Measurements from ENCODE around the gene MOCS2. TPM values are rescaled to one million over a fixed set of nuclear protein-coding genes. Genes with fewer than 3 reads are reported as not detected.

MOCS2 gene
- total RNA-seq, 1 donor from 2014 or later: 18.5 TPM

DNA sequence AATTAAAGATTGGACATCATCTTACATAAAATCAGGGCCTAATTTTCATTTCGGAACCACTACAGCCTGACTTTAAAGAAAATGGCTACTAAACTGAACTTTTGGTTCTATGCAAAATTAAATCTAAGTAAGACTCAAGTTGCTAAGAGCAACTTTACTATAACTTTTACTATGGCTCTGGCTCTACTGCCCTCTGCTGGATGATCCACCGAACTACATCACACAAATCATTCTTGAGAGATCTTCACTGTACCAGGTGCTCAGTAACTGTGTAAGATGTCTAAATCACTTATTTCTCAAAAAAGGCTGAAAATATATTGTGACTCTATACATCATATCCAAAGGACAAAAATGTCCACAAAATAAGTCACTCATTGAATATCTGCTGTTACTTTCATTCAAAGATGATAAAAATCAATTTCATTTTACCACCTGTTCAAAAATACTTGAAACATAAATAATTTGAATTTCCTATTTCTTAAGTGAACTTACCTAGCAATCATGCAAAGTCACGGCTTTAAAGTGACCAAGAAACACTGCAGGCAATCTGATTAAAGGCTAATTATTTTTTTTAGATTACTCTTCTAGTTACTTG is 13.5 kb downstream of the MOCS2 start:
- intact Hi-C loops (cut with micrococcal nuclease): loop anchor here (1.0 to 2.0 kb wide), 9 partner anchors 13 to 1133 kb away; partner anchors contain the start of genes ITGA2 and MOCS2

DNA sequence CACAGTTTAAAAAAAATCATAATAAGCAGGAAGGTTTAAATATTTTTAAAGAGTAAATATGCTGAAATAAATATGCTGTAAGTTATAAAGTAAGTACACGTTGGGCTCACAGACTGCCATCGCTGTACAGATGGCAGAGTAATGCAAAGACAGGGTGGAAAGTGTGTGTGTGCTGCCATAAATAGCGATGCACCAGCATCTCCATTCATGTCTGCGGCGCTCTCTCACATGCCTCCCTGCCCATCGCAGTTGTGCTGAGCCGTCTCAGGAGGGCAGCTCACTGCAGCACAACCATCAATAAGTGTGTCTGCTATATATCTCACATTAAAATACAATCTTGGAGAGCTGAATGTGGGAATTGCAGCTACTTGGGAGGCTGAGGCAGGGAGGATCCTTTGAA is 14.3 kb downstream of the MOCS2 start:
- intact Hi-C loops (cut with micrococcal nuclease): no loop called here

DNA sequence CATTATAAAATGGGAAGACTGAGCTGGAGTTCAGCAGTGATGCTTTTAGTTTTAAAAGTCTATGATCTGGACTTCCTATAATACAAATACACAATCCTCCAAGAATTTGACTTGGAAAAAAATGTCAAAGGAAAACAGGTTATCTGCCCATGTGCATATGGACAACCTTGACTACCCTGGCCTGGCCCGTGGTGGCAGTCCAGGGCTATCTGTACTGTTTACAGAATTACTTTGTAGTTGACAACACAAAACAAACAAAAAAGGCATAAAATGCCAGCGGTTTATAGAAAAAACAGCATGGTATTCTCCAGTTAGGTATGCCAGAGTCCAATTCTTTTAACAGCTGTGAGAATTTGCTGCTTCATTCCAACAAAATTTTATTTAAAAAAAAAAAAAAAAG is 17.3 kb downstream of the MOCS2 start:
- intact Hi-C loops (cut with micrococcal nuclease): no loop called here

DNA sequence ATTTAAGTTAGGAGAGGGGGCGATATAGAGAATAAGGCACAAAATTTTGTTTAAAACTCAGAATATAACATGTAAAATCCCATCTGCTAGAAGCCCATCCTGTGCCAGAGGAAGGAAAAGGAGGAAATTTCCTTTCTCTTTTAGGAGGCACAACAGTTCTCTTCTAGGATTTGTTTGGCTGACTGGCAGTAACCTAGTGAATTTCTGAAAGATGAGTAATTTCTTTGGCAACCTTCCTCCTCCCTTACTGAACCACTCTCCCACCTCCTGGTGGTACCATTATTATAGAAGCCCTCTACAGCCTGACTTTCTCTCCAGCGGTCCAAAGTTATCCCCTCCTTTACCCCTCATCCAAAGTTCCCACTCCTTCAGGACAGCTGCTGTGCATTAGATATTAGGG is 18.3 kb downstream of the MOCS2 start:
- intact Hi-C loops (cut with micrococcal nuclease): no loop called here

DNA sequence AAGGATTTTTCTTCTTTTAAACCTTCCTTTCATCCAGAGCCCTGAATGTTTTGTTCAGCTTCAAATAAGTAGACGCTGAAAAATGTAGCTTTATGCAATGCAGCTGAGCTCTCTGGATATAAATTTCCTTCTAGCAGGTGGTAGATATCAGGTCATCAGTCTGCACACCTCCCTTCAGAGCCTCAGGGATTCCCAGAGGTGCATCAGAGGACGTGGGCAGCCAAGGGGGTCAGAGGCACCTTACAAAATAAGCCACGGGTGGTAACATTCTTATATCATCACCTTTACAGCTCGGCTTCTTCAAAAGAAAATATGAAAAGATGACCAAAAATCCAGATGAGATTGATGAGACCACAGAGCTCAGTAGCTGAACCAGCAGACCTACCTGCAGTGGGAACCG is 19.3 kb downstream of the MOCS2 start:
- intact Hi-C loops (cut with micrococcal nuclease): no loop called here

DNA sequence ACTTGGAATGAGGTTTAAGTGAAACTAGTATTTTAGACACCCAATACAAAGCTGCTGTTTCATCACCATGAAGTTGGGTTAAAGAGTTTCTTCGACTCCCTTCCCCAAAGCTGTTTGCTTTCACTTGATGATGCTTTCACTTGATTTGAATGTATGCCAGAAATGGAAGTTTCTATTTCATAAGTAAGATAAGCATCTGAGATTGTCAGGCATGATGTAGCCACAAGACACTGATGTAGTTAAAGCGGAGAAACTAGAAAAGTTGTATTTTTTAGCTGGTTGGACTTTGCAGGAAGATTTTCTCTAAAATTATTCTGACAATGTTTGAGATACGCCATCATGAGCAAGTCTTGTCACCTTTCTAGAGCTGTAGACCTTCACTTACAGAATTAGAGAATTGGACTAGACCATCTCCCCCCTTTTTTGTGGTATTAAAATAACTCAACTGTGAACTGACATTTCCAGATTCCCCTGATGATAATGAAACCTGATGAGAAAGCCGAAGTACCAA is 20.0 kb downstream of the MOCS2 start:
- intact Hi-C loops (cut with micrococcal nuclease): loop anchor here (1.0 to 2.0 kb wide), 6 partner anchors 20 to 101 kb away; partner anchors contain the start of genes ITGA2 and MOCS2

DNA sequence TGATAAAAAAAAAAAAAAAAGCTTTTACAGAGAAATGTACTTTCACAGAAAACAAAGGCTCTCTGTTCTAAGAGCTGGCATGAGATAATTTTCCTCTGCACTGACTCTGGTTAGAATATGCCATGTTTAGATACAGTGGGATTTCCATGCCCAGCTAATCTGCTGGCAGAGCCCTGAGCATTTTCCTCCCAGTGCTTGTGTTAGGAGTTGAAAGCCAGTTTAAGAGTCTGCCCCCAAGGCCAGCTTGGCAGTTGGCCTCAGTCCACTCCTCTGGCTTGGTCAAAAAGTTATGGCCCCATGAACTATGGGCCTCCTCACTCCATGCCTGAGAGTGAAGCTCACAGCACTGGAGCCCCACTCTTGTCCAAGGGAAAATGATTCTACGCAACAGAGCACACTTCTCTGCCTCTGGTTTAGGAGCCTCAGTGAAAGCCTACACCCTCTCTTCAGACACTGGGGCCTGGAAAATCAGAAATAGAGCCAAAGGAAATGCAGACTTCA is 21.9 kb downstream of the MOCS2 start:
- intact Hi-C loops (cut with micrococcal nuclease): loop anchor here (2.0 kb wide), 2 partner anchors 57 to 99 kb away; partner anchors contain the start of gene ITGA2

DNA sequence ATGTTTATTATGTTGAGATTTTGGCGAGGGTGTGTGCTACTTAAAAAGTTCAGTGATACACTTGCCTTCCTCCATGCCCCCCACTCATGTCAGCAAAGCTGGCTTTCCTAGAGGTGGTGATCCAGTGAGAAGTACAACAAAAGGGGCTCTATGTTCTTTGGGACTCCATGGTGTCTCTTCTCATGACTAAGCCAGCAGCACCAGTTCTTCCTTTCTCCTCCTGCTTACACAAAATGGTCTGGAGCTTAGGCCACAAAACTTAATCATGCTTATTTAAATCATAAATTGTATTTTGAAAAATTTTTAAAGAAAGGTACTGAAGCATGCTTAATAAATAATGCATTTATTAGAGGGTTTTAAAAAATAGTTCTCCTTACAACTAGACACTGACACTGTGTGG is 22.4 kb downstream of the MOCS2 start:
- intact Hi-C loops (cut with micrococcal nuclease): no loop called here

DNA sequence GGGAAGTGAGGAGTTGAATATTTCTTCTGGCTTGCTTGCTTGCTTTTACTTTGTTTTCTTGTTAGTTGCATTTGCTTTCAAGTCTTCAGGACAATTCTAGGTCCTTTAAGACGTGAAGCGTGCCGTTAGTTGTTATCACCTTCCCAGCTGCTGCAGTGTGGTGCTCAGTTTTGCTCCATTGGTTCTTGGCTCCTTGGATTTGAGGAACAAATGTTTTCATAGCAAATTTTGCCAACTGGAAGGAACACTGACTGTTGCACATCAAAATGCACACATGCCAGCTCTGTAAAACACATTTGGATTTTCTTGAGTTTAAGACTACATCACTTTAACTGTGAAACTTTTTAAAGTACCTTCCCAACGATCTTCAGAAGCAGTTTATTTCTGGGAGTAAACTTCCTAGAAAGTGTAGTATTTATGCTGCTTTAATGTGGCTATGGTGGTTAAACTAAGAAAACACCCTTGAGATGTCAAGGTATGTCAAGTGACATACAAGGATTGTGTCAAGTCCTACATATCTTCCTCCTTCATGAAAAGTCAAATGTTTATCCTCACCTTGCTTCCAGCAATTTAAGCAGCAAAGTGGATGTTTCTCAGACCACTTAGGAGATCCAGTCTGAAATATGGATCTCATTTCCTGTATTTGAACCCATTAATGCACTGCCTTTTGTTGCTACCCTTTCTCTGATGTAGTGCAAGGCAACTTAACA is 24.9 kb downstream of the MOCS2 start:
- intact Hi-C loops (cut with micrococcal nuclease): loop anchor here (1.0 kb wide), 1 partner anchor 15 kb away; no protein-coding TSS in a partner anchor

DNA sequence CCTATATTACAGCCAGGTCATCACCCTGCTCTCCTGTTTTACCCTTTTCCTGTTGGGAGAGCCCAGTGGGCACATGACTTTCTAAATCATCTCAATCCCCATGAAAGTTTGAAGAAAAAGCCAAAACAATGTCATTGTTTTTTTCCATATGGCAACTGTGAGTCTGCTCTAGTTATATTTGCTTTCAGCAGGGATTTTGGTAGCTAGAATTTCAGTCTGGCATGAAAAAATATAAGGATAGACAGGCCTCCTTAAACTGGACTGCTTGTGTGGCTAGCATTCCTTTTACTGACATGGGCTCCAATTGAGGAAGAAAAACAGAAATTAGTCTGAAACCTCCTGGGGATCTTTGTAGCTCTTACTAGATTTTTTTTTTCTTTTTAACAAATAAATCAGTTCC is 25.6 kb downstream of the MOCS2 start:
- intact Hi-C loops (cut with micrococcal nuclease): loop anchor here (1.0 kb wide), 1 partner anchor 15 kb away; no protein-coding TSS in a partner anchor

DNA sequence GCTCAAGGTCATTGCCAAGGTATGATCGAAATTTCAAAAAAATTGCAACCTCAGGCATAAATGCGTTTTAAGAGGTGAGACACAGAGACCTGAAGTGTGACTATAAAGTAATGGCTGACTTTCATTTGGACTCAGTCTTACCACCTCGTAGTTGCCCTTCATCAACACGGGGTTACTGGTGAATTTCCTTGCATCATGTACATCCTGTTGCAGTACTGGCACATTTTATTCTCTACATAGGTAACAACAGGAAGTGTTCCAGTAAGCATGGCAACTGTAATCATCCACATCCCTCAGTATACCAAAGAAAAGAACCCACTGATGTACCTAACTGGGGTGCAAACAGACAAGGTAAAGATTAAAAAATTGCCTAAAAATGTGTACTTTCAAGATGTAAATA is 29.3 kb downstream of the MOCS2 start:
- intact Hi-C loops (cut with micrococcal nuclease): no loop called here

DNA sequence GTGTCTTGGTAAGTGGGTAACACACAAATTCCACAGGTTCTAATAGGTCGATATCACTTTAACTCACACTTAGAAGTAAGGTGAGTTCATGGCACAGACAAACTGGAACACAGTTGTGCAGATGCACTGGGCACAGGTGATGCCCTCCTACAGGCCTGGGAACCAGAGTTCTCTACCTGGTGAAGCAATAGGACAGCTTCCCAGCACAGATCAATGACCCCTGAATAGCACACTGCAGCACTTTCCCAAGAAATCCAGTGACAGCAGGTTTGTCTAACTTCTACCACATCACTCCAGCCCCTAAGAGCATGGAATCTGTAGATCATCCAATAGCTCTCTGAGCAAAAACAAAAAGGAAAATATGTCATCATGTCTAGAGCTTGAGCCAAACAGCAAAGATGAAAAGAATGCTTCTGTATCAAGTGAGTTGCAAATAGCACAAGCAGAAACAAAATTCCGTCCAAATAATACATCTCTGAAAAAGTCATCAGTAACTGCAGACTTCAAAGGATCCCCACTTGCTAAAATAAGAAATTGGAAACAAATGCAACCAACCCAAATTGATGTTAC is 33.5 kb downstream of the MOCS2 start:
- intact Hi-C loops (cut with micrococcal nuclease): no loop called here

DNA sequence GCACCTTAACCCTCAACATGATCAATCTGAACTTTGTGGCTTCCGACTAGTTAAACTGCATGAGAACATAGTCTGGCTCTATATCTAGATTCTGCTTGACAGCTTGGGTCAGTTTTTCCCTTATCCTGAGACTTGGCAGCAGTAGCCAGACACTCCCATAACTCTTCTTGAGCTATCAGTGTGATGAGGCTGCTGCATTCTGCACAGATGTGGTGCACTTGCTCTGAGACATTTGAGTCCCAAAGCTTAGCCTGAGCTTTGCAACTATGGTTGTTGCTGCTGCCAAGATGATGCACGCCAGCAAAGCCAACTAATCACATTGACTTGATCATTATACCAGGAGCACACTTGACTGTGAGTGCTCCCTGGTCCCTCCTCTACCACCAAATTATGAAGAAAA is 36.2 kb downstream of the MOCS2 start:
- intact Hi-C loops (cut with micrococcal nuclease): no loop called here

DNA sequence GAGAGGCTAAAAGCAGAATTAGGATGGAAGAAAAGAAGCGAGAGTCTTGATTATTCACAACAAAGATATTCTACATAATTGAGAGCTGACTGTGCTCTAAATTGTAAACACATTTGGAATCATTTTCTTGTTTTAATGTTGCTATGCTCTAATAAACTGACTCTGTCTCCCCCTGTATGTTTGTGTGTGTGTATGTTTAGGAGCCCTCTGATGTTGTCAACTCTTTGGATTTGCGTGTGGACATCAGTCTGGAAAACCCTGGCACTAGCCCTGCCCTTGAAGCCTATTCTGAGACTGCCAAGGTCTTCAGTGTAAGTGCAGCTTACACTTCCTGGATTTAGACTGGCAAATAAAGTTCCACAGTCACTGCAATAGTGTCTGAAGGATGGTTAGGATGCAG is 37.8 kb downstream of the MOCS2 start:
- intact Hi-C loops (cut with micrococcal nuclease): no loop called here

DNA sequence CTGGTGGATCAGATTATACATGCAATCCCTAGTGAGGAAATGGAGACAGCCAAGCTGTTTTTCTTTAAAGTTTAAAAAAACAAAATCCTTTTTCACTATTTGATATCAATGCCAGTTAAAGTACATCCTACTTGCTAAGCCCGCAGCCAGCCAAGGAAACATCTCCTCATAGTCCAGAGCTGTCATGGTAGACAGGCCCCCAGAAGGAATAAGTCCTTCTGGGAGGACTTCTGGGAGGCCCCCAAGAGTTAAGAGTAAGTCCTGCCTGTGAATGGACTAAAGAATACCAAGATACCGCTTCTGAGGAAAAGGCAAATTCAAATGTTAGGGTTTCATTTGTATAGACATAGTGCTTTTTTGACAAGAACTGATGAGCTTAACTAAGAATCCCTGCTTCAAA is 38.3 kb downstream of the MOCS2 start:
- intact Hi-C loops (cut with micrococcal nuclease): no loop called here

DNA sequence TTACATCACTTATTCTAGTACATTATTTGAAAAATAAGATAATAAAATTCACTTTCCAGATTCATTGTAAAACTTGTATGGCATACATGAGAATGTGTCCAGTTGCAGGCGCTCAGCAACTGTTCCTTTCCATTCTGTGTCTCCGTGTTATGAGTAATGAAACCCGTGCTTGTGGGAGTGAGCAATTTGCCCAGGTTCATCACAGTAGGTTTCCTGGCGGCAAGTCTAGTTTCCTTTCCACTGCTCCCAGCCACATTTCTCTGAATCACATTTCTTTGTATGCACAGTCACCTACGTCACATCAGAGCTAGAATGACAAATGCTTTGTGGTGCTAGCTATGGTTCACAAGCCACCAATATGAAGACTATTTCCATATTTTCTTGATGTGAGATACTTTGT is 39.9 kb downstream of the MOCS2 start:
- intact Hi-C loops (cut with micrococcal nuclease): loop anchor here (1.0 kb wide), 10 partner anchors 15 to 121 kb away; partner anchors contain the start of genes ITGA2 and MOCS2

DNA sequence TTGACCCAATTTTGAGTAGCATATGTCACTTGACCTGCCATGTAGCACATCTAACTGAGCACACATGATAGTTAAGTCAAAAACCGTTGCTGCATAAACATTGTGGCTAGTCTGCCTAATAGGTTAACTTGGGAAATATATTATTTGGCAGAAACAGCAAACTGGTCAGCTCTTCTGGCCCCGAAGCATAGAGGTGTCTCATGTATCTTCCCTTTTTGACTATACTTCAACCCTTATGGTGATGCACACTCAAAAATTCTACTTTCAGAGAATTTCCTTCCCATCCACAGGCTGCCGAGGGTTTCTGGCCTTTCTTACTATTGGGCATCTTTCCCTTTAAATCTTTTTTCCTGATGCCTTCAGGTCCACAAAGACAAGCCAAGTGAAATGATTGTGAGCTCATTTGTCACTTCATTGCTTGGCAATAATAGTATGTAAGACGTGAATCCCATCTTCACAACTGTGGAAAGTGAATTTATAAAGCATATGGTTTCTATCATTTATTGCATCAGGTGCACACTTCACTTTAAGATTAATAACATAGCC is 41.2 kb downstream of the MOCS2 start:
- intact Hi-C loops (cut with micrococcal nuclease): no loop called here

DNA sequence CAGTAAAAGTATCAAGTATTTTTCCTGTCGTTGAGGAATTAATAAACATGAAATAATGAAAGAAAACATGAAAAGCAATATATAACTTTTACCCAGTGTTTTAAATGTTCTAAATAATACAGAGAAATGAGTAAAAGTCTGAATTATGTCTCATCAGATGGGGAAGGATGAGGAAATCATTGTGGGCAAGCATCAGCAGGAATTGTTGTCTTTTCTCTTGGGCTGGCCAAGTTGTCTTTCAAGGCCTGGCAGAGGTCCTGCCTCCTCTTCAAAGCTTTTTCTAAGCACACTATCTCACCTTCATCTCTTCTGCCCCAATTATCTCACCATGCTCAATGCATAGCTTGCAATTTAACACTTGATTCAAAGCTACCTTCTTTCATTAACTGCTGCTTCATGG is 41.9 kb downstream of the MOCS2 start:
- intact Hi-C loops (cut with micrococcal nuclease): no loop called here

DNA sequence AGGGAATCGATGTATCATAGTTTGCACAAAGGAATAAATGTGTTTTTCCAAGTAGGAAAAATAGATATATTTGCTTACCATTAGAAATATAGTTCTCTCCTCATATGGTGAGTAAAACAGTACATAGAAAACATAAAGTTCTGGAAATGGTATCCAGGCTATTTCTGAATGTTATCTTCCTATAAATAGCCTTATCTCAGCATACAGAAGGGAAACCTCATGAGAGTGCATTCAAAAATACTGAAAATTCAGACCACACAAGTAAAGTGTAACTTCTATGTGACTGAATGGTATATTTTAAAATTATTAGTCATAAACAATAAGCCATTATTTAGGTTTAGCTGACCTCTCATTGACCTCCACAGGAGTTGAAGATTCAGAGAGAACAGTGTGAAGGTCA is 43.5 kb downstream of the MOCS2 start:
- intact Hi-C loops (cut with micrococcal nuclease): no loop called here

DNA sequence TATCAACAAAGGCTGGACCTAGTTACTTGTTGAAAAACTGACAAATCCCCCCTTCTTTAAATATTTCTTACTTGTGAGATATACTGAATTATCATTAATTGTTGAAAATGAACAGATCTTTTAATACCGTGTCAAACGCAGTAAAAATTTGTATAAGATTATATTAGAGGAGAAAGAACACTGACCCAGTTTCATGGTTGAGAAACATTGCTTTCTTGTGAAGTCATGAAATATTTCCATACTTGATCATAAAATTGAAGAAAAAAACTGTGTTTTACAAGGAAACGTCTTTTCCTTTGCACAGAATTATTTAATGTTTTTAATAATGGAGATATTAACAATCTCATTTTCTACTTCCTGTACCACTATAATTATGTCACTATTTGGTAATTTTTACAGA is 45.8 kb downstream of the MOCS2 start:
- intact Hi-C loops (cut with micrococcal nuclease): no loop called here

DNA sequence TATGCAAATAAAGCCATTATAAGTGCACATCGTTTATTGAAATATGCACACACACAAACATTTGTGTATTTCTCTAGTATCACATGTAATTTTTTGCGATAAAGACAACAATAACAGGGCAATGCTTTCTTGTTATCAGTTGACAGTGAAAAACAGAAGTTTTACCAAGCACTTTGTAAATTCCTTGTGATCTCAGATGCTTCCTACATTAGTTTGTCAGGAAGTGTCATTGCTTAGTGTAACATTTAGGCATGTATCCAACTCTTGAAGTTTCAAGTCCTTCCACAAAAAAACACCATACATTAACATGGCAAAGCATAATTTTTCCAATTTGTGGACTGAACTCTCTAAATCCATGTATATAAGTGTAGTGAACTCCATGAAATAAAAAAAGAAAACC is 46.4 kb downstream of the MOCS2 start:
- intact Hi-C loops (cut with micrococcal nuclease): no loop called here

DNA sequence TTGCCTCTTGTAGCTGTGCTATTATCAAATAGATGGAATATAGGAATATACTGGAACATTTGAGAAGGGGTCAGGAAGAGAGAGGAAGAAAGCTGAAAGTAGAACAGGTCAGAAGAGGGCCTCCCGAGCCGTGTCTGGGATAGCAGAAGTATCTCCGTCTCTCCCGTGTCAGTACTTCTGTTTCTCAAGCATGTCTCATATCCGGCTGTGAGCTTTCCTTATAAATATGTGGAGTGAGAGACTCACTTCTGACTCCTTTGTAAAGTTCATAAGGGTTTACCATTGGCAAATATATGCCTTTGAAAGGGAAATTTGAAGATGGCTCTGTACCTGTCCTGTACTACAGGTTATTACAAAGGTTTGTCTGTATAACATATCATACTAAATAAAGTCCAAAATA is 50.3 kb downstream of the MOCS2 start:
- intact Hi-C loops (cut with micrococcal nuclease): no loop called here

Measured in T-helper 1 cell treated with Interleukin-12 subunit alpha and Interleukin-12 subunit beta and Interleukin-4 antibody, amounts not matched to agents 30 ng/mL and 1 ng/mL, for 36 hours (primary cell).